HT-29 (cell line): ENCODE data around the gene CTNNA3. TPM values are rescaled to one million over a fixed set of nuclear protein-coding genes. Genes with fewer than 3 reads are reported as not detected.

Source experiments
- DNase-seq: peaks from one replicate; pipeline ENCODE4 v3.0.0-alpha.2; 2015; ENCODE audit warnings: low spot score
- total RNA-seq: library from RNA; depleted of rRNA; stranded (reverse); fragments of >200 nt; shearing (Covaris generic); gene quantifications from 2 replicates; pipeline ENCODE4 v1.2.3, GENCODE V29; 2014

Gene CTNNA3
- total RNA-seq, 1 experiment from 2014 or later, result not detected

GRCh38 chr10:66819691-66820090 lies 876.3 kb downstream of the CTNNA3 start:
- DNase-seq, result no peak

- DNase-seq, result no peak
Observed at GRCh38 chr10:66813122-66813521, 882.9 kb downstream of the CTNNA3 start.

GRCh38 chr10:66811211-66811610 lies 884.8 kb downstream of the CTNNA3 start:
- no peak for DNase-seq

- no peak for DNase-seq
Observed at GRCh38 chr10:66809402-66809801, 886.6 kb downstream of the CTNNA3 start.

GRCh38 chr10:66805612-66806011 lies 890.4 kb downstream of the CTNNA3 start:
- DNase-seq, result no peak

- no peak for DNase-seq
Observed at GRCh38 chr10:66804962-66805361, 891.0 kb downstream of the CTNNA3 start.

GRCh38 chr10:66803174-66803573 lies 892.8 kb downstream of the CTNNA3 start:
- DNase-seq, result no peak

- no peak for DNase-seq
Observed at GRCh38 chr10:66799474-66799873, 896.5 kb downstream of the CTNNA3 start.

- DNase-seq, result no peak
Observed at GRCh38 chr10:66795866-66796265, 900.1 kb downstream of the CTNNA3 start.

GRCh38 chr10:66792441-66792840 lies 903.6 kb downstream of the CTNNA3 start:
- no peak for DNase-seq

GRCh38 chr10:66788178-66788987 lies 907.6 kb downstream of the CTNNA3 start:
- no peak for DNase-seq

- no peak for DNase-seq
Observed at GRCh38 chr10:66786709-66787108, 909.3 kb downstream of the CTNNA3 start.

- DNase-seq, result no peak
Observed at GRCh38 chr10:66784770-66785169, 911.2 kb downstream of the CTNNA3 start.

- no peak for DNase-seq
Observed at GRCh38 chr10:66783316-66783715, 912.7 kb downstream of the CTNNA3 start.

GRCh38 chr10:66782776-66783175 lies 913.2 kb downstream of the CTNNA3 start:
- no peak for DNase-seq

GRCh38 chr10:66782144-66782543 lies 913.9 kb downstream of the CTNNA3 start:
- DNase-seq, result no peak

- no peak for DNase-seq
Observed at GRCh38 chr10:66780796-66781195, 915.2 kb downstream of the CTNNA3 start.

- DNase-seq, result no peak
Observed at GRCh38 chr10:66778351-66778750, 917.6 kb downstream of the CTNNA3 start.

GRCh38 chr10:66777665-66778064 lies 918.3 kb downstream of the CTNNA3 start:
- no peak for DNase-seq

- no peak for DNase-seq
Observed at GRCh38 chr10:66773472-66773817, 922.5 kb downstream of the CTNNA3 start.

- no peak for DNase-seq
Observed at GRCh38 chr10:66772548-66773471, 923.2 kb downstream of the CTNNA3 start.

- no peak for DNase-seq
Observed at GRCh38 chr10:66767707-66768106, 928.3 kb downstream of the CTNNA3 start.
